KMS-11 (cell line): ENCODE data around the gene TMEM121.

Experiments used
- H2AFZ ChIP-seq: fragments of 200-600 bp; sonication (generic); 2 replicates; pipeline ENCODE4 v1.6.1; 2016; ENCODE audit warnings: antibody characterized with exemption, mixed run types, low read depth
- H3K27ac ChIP-seq: fragments of 200-600 bp; sonication (generic); 2 replicates; pipeline ENCODE4 v1.6.1; 2016; ENCODE audit warnings: mild to moderate bottlenecking, mixed run types
- H3K27me3 ChIP-seq: fragments of 200-600 bp; sonication (generic); 2 replicates; pipeline ENCODE4 v1.6.1; 2017; ENCODE audit warnings: mild to moderate bottlenecking, low read depth, mixed run types, moderate library complexity; ENCODE audit not compliant: insufficient read depth
- H3K36me3 ChIP-seq: fragments of 200-600 bp; sonication (generic); 2 replicates; pipeline ENCODE4 v1.6.1; 2017; ENCODE audit warnings: mild to moderate bottlenecking, mixed run types; ENCODE audit not compliant: insufficient read depth
- H3K4me1 ChIP-seq: fragments of 200-600 bp; sonication (generic); 2 replicates; pipeline ENCODE4 v1.6.1; 2016; ENCODE audit warnings: mild to moderate bottlenecking, low read depth, mixed run types; ENCODE audit not compliant: poor library complexity, severe bottlenecking
- H3K4me2 ChIP-seq: fragments of 200-600 bp; sonication (generic); 2 replicates; pipeline ENCODE4 v1.7.0; 2016; ENCODE audit warnings: mild to moderate bottlenecking, mixed run types
- H3K4me3 ChIP-seq: fragments of 200-600 bp; sonication (generic); IDR thresholded peaks from 2 replicates; pipeline ENCODE4 v1.6.1; 2017; ENCODE audit warnings: low read depth, low read length, mixed read lengths; ENCODE audit not compliant: insufficient read depth
- H3K79me2 ChIP-seq: fragments of 200-600 bp; sonication (generic); 2 replicates; pipeline ENCODE4 v1.6.1; 2016; ENCODE audit warnings: low read depth, mixed run types; ENCODE audit not compliant: insufficient read depth
- H3K9ac ChIP-seq: fragments of 200-600 bp; sonication (generic); 2 replicates; pipeline ENCODE4 v1.6.1; 2016; ENCODE audit warnings: mild to moderate bottlenecking, mixed run types
- H4K20me1 ChIP-seq: fragments of 200-600 bp; sonication (generic); 2 replicates; pipeline ENCODE4 v1.6.1; 2016; ENCODE audit warnings: mild to moderate bottlenecking, mixed run types; ENCODE audit not compliant: insufficient read depth
- CTCF ChIP-seq: fragments of 200-600 bp; sonication (generic); conservative IDR thresholded peaks from 2 replicates; pipeline ENCODE4 v1.6.1; 2017; ENCODE audit warnings: low read depth, mild to moderate bottlenecking, antibody characterized with exemption, low read length, moderate library complexity, mixed read lengths

TMEM121 gene

GRCh38 chr14:105490267-105490571 lies 36.2 kb upstream of the TMEM121 start:
- H3K4me1 ChIP-seq, result peaks cover 7% of the 10 kb centered on the region
- peak overlapping the region; percentile 96 for H3K9ac ChIP-seq
- peak overlapping the region; percentile 28; the same call in 1 of the 2 replicates for H2AFZ ChIP-seq
- TF ChIP-seq CTCF, result no peak
- peak overlapping the region; percentile 98 for H3K4me2 ChIP-seq
- H3K27ac ChIP-seq, result peak overlapping the region; percentile 98
- H3K4me3 ChIP-seq, result no peak overlapping the region
- H3K27me3 ChIP-seq, result no peaks in the 10 kb centered on the region
- H3K36me3 ChIP-seq, result no peaks in the 10 kb centered on the region
- H4K20me1 ChIP-seq, result no peaks in the 10 kb centered on the region; the same call in 1 of the 2 replicates
- peaks cover 25% of the 10 kb centered on the region for H3K79me2 ChIP-seq

GRCh38 chr14:105490572-105491365 lies 35.6 kb upstream of the TMEM121 start, which contains the start of gene TEDC1:
TSS of gene TEDC1 (plus strand) at chr14:105491246. CDS start at chr14:105491376, 130 bp downstream.
- TF ChIP-seq CTCF, result no peak; the same call in 1 of the 2 replicates
- H3K79me2 ChIP-seq, result peaks cover 25% of the 10 kb centered on the region
- no peaks in the 10 kb centered on the region for H3K36me3 ChIP-seq
- peak within 1 kb of the TSS; percentile 96 for H3K9ac ChIP-seq
- peak within 1 kb of the TSS; percentile 28; the same call in 1 of the 2 replicates for H2AFZ ChIP-seq
- no peaks in the 10 kb centered on the region for H3K27me3 ChIP-seq
- H3K4me1 ChIP-seq, result peaks cover 7% of the 10 kb centered on the region
- H3K4me3 ChIP-seq, result no peak within 1 kb of the TSS
- no peaks in the 10 kb centered on the region; the same call in 1 of the 2 replicates for H4K20me1 ChIP-seq
- peak within 1 kb of the TSS; percentile 98 for H3K4me2 ChIP-seq
- peak within 1 kb of the TSS; percentile 98 for H3K27ac ChIP-seq

GRCh38 chr14:105491366-105491973 lies 34.9 kb upstream of the TMEM121 start:
- Histone ChIP-seq H4K20me1 (no peaks in the 10 kb centered on the region; the same call in 1 of the 2 replicates), H2AFZ (0 out of 2 replicates have a peak overlapping the region, but pooled peaks have one; percentile 15), H3K4me1 (peaks cover 7% of the 10 kb centered on the region), H3K36me3 (no peaks in the 10 kb centered on the region), H3K4me3 (no peak overlapping the region), H3K4me2 (peak overlapping the region; percentile 88), H3K27me3 (no peaks in the 10 kb centered on the region), H3K9ac (peak overlapping the region; percentile 96), H3K79me2 (peaks cover 25% of the 10 kb centered on the region), H3K27ac (peak overlapping the region; percentile 98)
- no peak for TF ChIP-seq CTCF

- no peak overlapping the region for H3K4me3 ChIP-seq
- peak overlapping the region; percentile 98; the same call in 1 of the 2 replicates for H3K27ac ChIP-seq
- peaks cover 7% of the 10 kb centered on the region for H3K4me1 ChIP-seq
- H3K9ac ChIP-seq, result peak overlapping the region; percentile 96; the same call in 1 of the 2 replicates
- no peak for TF ChIP-seq CTCF
- peak overlapping the region; percentile 88 for H3K4me2 ChIP-seq
- no peaks in the 10 kb centered on the region for H3K36me3 ChIP-seq
- H2AFZ ChIP-seq, result no peak overlapping the region
- peaks cover 22% of the 10 kb centered on the region for H3K79me2 ChIP-seq
- no peaks in the 10 kb centered on the region for H3K27me3 ChIP-seq
- H4K20me1 ChIP-seq, result no peaks in the 10 kb centered on the region; the same call in 1 of the 2 replicates
Observed at GRCh38 chr14:105492031-105492970, 34.1 kb upstream of the TMEM121 start.
